B cell (primary cell): Measurements from ENCODE around the gene KIAA1614. TPM values are rescaled to one million over a fixed set of nuclear protein-coding genes. Genes with fewer than 3 reads are reported as not detected.
A peak's percentile ranks its signal among the peaks of the same experiment; 100 is the strongest.

Experiments
- ATAC-seq: fragments of 200-7000 bp; cut with Tn5 transposase; one replicate; pipeline ENCODE4 v1.10.0; 2021; ENCODE audit warnings: low read depth, mild to moderate bottlenecking, moderate number of reproducible peaks, moderate library complexity
- CTCF ChIA-PET: fragments of 350-600 bp; sonication (Branson Sonifier 250); formaldehyde crosslinking; loops from one replicate; lab custom pipeline; 2021; ENCODE audit warnings: antibody characterized with exemption, inconsistent platforms; lab: Charles Lee
- POLR2A ChIA-PET: fragments of 350-600 bp; sonication (Branson Sonifier 250); formaldehyde crosslinking; loops from one replicate; lab custom pipeline; 2021; ENCODE audit warnings: antibody characterized with exemption; lab: Charles Lee
- DNase-seq: peaks from one replicate; pipeline ENCODE4 v3.0.0; 2013
- H2AFZ ChIP-seq: 2 replicates; pipeline ENCODE4 v1.6.1; 2012; ENCODE audit warnings: mild to moderate bottlenecking, low read depth, low read length; ENCODE audit not compliant: insufficient read depth, poor library complexity, severe bottlenecking
- H3K27ac ChIP-seq, 2 donors: 1 replicate in 1 of 2; 2 replicates in 1 of 2; pipeline ENCODE4 v1.5.1; 2012 to 2013; ENCODE audit warnings: low read length in 2 of 2, mild to moderate bottlenecking in 2 of 2, moderate library complexity in 1 of 2
- H3K27me3 ChIP-seq, 4 experiments: fragments of 200-600 bp in 1 of 4; sonication (generic) in 1 of 4; replicated peaks in 1 of 4; 1 replicate in 2 of 4; 2 replicates in 2 of 4; pipeline versions ENCODE4 v1.6.1 to v1.7.0; 2013 to 2016; ENCODE audit warnings: low read length in 3 of 4, mild to moderate bottlenecking in 2 of 4, mixed read lengths in 1 of 4, moderate library complexity in 1 of 4; ENCODE audit not compliant: insufficient read depth in 4 of 4, control insufficient read depth in 3 of 4; ENCODE audit errors: control extremely low read depth in 1 of 4
- H3K36me3 ChIP-seq, 2 experiments: replicated peaks in 1 of 2; 1 replicate in 1 of 2; 2 replicates in 1 of 2; pipeline versions ENCODE4 v1.6.1 to v1.7.1; 2013; ENCODE audit warnings: low read length in 1 of 2; ENCODE audit not compliant: insufficient read depth in 2 of 2, control insufficient read depth in 1 of 2; ENCODE audit errors: control extremely low read depth in 1 of 2, extremely low read depth in 1 of 2
- H3K4me1 ChIP-seq, 2 donors: fragments of 200-600 bp in 1 of 2; sonication (generic) in 1 of 2; 1 replicate in 1 of 2; 2 replicates in 1 of 2; pipeline versions ENCODE4 v1.5.1 to v1.6.1; 2013 to 2017; ENCODE audit warnings: low read length in 2 of 2; ENCODE audit not compliant: control insufficient read depth in 2 of 2, insufficient read depth in 2 of 2
- H3K4me2 ChIP-seq: replicated peaks from 2 replicates; pipeline ENCODE3; 2012; ENCODE audit warnings: mild to moderate bottlenecking, low read depth, low read length; ENCODE audit not compliant: poor library complexity, severe bottlenecking
- H3K4me3 ChIP-seq, 5 experiments: fragments of 200-600 bp in 1 of 5; sonication (generic) in 1 of 5; 1 replicate in 3 of 5; 2 replicates in 2 of 5; pipeline versions ENCODE4 v1.5.1 to v1.7.0; 2011 to 2016; ENCODE audit warnings: low read length in 4 of 5, mild to moderate bottlenecking in 4 of 5, low read depth in 2 of 5, control low read depth in 1 of 5, moderate library complexity in 1 of 5; ENCODE audit not compliant: insufficient read depth in 1 of 5; ENCODE audit errors: control extremely low read depth in 1 of 5, extremely low read depth in 1 of 5
- H3K79me2 ChIP-seq: fragments of 200-600 bp; sonication (generic); one replicate; pipeline ENCODE4 v1.6.0; 2016; ENCODE audit warnings: low read length; ENCODE audit not compliant: control insufficient read depth, insufficient read depth
- H3K9ac ChIP-seq: fragments of 200-600 bp; sonication (generic); 2 replicates; pipeline ENCODE4 v1.6.1; 2017; ENCODE audit warnings: mild to moderate bottlenecking, low read length, moderate library complexity
- H3K9me3 ChIP-seq, 3 donors: one replicate each; pipeline versions ENCODE4 v1.6.1 to v1.7.1; 2013; ENCODE audit warnings: low read length in 2 of 3; ENCODE audit not compliant: control insufficient read depth in 2 of 3, insufficient read depth in 1 of 3; ENCODE audit errors: control extremely low read depth in 1 of 3
- H4K20me1 ChIP-seq: 2 replicates; pipeline ENCODE4 v1.6.0; 2012; ENCODE audit warnings: mild to moderate bottlenecking, low read length; ENCODE audit not compliant: insufficient read depth, control insufficient read depth, poor library complexity, severe bottlenecking
- H3K27ac Mint-ChIP-seq: one replicate; pipeline ENCODE4 v1.8.0; 2021; ENCODE audit warnings: mixed read lengths
- H3K27me3 Mint-ChIP-seq: one replicate; pipeline ENCODE4 v1.8.0; 2021; ENCODE audit warnings: mixed read lengths
- H3K4me1 Mint-ChIP-seq: one replicate; pipeline ENCODE4 v1.8.0; 2021; ENCODE audit warnings: mixed read lengths
- H3K4me3 Mint-ChIP-seq: one replicate; pipeline ENCODE4 v1.8.0; 2021; ENCODE audit warnings: mixed read lengths
- H3K9me3 Mint-ChIP-seq: one replicate; pipeline ENCODE4 v1.8.0; 2022; ENCODE audit warnings: mixed read lengths; ENCODE audit not compliant: insufficient read depth
- CTCF ChIP-seq: fragments of 200-600 bp; IDR thresholded peaks from one replicate; pipeline ENCODE4 v1.8.0; 2022; ENCODE audit warnings: antibody characterized with exemption, mild to moderate bottlenecking
- EZH2 ChIP-seq: IDR thresholded peaks from 2 replicates; pipeline ENCODE4 v1.6.1; 2012; ENCODE audit warnings: borderline replicate concordance, low read depth, mild to moderate bottlenecking, moderate library complexity, low read length; ENCODE audit not compliant: insufficient read depth, poor library complexity, severe bottlenecking
- WGBS: methylation state at CpG from one replicate; pipeline ENCODE4 v1.1.5; 2013; ENCODE audit warnings: missing lambda C conversion rate; ENCODE audit not compliant: insufficient coverage; 5-methylcytosine and 5-hydroxymethylcytosine counted together
- intact Hi-C: fragments of 100-400 bp; cut with micrococcal nuclease; formaldehyde crosslinking; loops from one replicate; pipeline ENCODE4 v1.10.0; 2022
- polyA plus RNA-seq: library from polyadenylated mRNA; depleted of rRNA; stranded (reverse); fragments of >200 nt; gene quantifications from 2 replicates; pipeline ENCODE4 v1.2.3, GENCODE V29; 2012
- total RNA-seq, 2 donors: library from RNA; stranded (reverse); fragments of 120-200 nt in 1 of 2; gene quantifications; 1 replicate in 1 of 2; 2 replicates in 1 of 2; pipeline versions ENCODE4 v1.2.3 to v1.2.4, GENCODE V29; 2013 to 2022

KIAA1614 gene
- total and polyA plus RNA-seq, 2 donors (not counting 1 experiment from before 2014, with no cell fraction given), result 0.03 to 0.22 TPM

- no peaks in the 10 kb centered on the region for H3K9me3 ChIP-seq
- no CpG with 5 or more reads among the region's 6 CpGs for WGBS
- no peak overlapping the region for H3K4me3 Mint-ChIP-seq
- ChIA-PET CTCF (interaction anchor here (0.7 to 8.4 kb wide), 29 partner anchors 10 to 360 kb away, joined by 3 to 227 read pairs (median 3); partner anchors contain the start of gene XPR1), POLR2A (no interaction called here)
- H2AFZ ChIP-seq, result no peak overlapping the region
- H3K27me3 Mint-ChIP-seq, result no peaks in the 10 kb centered on the region
- no peak overlapping the region for H3K9ac ChIP-seq
- H4K20me1 ChIP-seq, result no peaks in the 10 kb centered on the region
- peaks cover 0 to 2% of the 10 kb centered on the region in 2 experiments for H3K36me3 ChIP-seq
- H3K79me2 ChIP-seq, result no peaks in the 10 kb centered on the region
- no peak for ATAC-seq
- H3K27ac Mint-ChIP-seq, result no peak overlapping the region
- no peaks in the 10 kb centered on the region for H3K27me3 ChIP-seq
- H3K4me1 ChIP-seq, result no peaks in the 10 kb centered on the region
- H3K4me3 ChIP-seq, result no peak overlapping the region
- intact Hi-C loops, result loop anchor here (5.0 kb wide), 3 partner anchors 304 to 346 kb away; no protein-coding TSS in a partner anchor
- H3K4me1 Mint-ChIP-seq, result no peaks in the 10 kb centered on the region
- H3K9me3 Mint-ChIP-seq, result no peaks in the 10 kb centered on the region
- TF ChIP-seq CTCF (peak; percentile 90), EZH2 (no peak)
- DNase-seq, result peak; percentile 64
- no peak overlapping the region for H3K4me2 ChIP-seq
- H3K27ac ChIP-seq, result no peak overlapping the region
These were observed 49.4 kb upstream of the KIAA1614 start for GRCh38 chr1:180863158-180863775.

GRCh38 chr1:180881806-180882509, 30.7 kb upstream of the KIAA1614 start:
- Mint-ChIP-seq H3K27me3 (no peaks in the 10 kb centered on the region), H3K4me3 (no peak overlapping the region), H3K9me3 (no peaks in the 10 kb centered on the region), H3K4me1 (no peaks in the 10 kb centered on the region), H3K27ac (no peak overlapping the region)
- H3K36me3 ChIP-seq, result peaks cover 0 to 10% of the 10 kb centered on the region in 2 experiments
- no peak overlapping the region for H3K4me2 ChIP-seq
- H3K27ac ChIP-seq, result no peak overlapping the region
- no peaks in the 10 kb centered on the region for H4K20me1 ChIP-seq
- no peak overlapping the region for H2AFZ ChIP-seq
- DNase-seq (peak; percentile 37), ATAC-seq (no peak)
- intact Hi-C loops, result loop anchor here (1.0 to 10.0 kb wide), 4 partner anchors 103 to 284 kb away; no protein-coding TSS in a partner anchor
- H3K4me3 ChIP-seq, result no peak overlapping the region
- H3K4me1 ChIP-seq, result no peaks in the 10 kb centered on the region
- ChIA-PET POLR2A (no interaction called here), CTCF (interaction anchor here (0.6 to 3.6 kb wide), 12 partner anchors 9 to 366 kb away, joined by 3 to 37 read pairs (median 3); no protein-coding TSS in a partner anchor)
- no peaks in the 10 kb centered on the region for H3K79me2 ChIP-seq
- TF ChIP-seq CTCF, result peak; percentile 47
- no peak for TF ChIP-seq EZH2
- no peaks in the 10 kb centered on the region for H3K9me3 ChIP-seq
- 80% methylated on average over 3 of the region's 6 CpGs for WGBS
- H3K27me3 ChIP-seq, result no peaks in the 10 kb centered on the region
- H3K9ac ChIP-seq, result no peak overlapping the region
